Measurements from ENCODE around the gene FANCC.
"Not testable (repeated sequence)": the region's sequence is repeated elsewhere in the genome, so short reads cannot be mapped to it uniquely, and the experiment has no call there.

FANCC gene

GRCh38 chr9:95305770-95306492 lies 11.6 kb downstream of the FANCC start:
- no peak for TF ChIP-seq CTCF (IDR thresholded peaks at IDR 0.05; ENCODE audit: control insufficient read depth, insufficient read depth, low read depth, low read length, missing control alignments)
- no peak for DNase-seq (ENCODE audit: low read depth)
- no peak overlapping the region for H3K4me3 ChIP-seq (ENCODE audit: control insufficient read depth, low read depth, low read length)

- no peak for TF ChIP-seq CTCF (IDR thresholded peaks at IDR 0.05; ENCODE audit: control insufficient read depth, insufficient read depth, low read depth, low read length, missing control alignments)
- H3K4me3 ChIP-seq (ENCODE audit: control insufficient read depth, low read depth, low read length): no peak overlapping the region
- no peak for DNase-seq (ENCODE audit: low read depth)
Measured at GRCh38 chr9:95302479-95302878, 15.0 kb downstream of the FANCC start.

DNA sequence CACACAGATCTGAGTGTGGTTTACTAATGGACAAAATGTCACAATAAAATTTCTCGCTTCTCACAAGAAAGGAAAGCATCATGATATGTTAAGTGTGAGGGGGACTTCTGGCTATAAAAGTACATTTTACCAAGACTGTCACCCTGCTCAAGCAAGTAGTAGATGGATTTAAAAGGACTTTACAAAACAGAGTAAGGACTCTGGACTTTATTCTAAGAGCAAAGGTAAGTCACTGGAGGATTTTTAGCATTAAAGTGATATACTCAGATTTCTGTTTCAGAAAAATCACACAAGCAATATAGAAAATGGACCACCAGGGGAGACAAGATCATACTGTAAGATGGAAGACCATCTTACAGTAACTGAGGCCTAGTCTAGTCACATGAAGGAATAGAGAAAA lies 19.7 kb downstream of the FANCC start:
- TF ChIP-seq CTCF (IDR thresholded peaks at IDR 0.05; ENCODE audit: control insufficient read depth, insufficient read depth, low read depth, low read length, missing control alignments): no peak
- DNase-seq (ENCODE audit: low read depth): no peak
- H3K4me3 ChIP-seq (ENCODE audit: control insufficient read depth, low read depth, low read length): no peak overlapping the region

DNA sequence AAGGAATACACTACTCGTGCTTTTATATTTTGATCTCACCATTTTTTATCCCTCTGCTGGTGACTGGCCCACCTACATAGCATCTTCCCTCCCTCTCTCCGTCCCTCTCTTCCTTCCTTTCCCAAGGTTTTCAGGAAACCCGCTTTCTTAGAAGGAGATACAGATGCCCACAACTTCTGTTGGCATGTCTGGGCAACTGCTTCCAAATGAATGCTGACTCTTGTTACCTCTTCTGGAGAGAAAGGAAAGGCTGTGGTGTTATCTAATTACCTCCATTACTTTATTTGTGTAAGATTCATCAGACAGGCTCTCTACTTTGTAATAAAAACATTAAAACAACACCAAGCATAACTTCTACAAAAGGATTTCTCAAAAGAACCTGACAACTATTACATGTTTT lies 20.2 kb downstream of the FANCC start:
- DNase-seq (ENCODE audit: low read depth): no peak
- no peak for TF ChIP-seq CTCF (IDR thresholded peaks at IDR 0.05; ENCODE audit: control insufficient read depth, insufficient read depth, low read depth, low read length, missing control alignments)
- no peak overlapping the region for H3K4me3 ChIP-seq (ENCODE audit: control insufficient read depth, low read depth, low read length)

DNA sequence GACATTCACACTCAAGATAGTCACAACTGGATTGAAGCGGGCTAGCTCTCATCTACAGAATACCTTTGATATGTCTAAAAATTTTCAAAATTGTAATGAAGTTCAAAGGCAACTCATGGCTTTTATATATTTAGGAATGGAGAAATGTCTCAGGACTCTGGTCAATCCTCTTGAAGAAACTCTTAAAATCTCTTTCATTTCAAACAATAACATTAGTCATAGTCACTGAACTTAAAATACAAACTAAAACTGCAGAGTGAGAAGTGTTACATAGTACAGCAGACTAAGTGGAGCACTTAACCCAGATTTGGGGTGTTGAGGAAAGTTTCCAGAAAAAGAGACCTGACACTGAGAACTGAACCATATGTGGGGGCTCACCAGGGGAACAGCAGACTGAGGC lies 20.7 kb downstream of the FANCC start:
- TF ChIP-seq CTCF (IDR thresholded peaks at IDR 0.05; ENCODE audit: control insufficient read depth, insufficient read depth, low read depth, low read length, missing control alignments): no peak
- no peak for DNase-seq (ENCODE audit: low read depth)
- no peak overlapping the region for H3K4me3 ChIP-seq (ENCODE audit: control insufficient read depth, low read depth, low read length)

GRCh38 chr9:95293296-95293695 lies 24.2 kb downstream of the FANCC start:
- not testable (repeated sequence) for H3K4me3 ChIP-seq (ENCODE audit: control insufficient read depth, low read depth, low read length); DNase-seq (ENCODE audit: low read depth)

DNA sequence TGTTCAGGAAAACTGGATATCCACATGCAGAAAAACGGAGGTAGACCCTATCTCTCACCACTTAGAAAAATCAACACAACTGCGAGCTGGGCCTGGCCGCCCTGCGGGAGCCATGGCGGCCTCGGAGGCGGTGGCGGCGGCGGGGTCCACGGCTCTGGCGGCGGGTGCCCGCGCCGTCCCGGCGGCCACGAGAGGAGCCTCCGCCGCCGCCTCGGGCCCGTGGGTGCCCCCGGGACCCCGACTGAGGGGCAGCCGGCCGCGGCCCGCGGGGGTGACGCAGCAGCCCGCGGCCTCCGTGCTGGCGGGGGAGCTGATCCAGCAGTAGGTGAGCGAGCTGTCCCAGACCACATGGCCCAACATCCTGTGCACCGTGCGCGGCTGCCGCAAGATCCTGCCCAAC lies 25.3 kb downstream of the FANCC start:
- DNase-seq (ENCODE audit: low read depth): no peak
- H3K4me3 ChIP-seq (ENCODE audit: control insufficient read depth, low read depth, low read length): no peak overlapping the region
- no peak for TF ChIP-seq CTCF (IDR thresholded peaks at IDR 0.05; ENCODE audit: control insufficient read depth, insufficient read depth, low read depth, low read length, missing control alignments)
